Hematopoietic multipotent progenitor cell treated with erythropoietin and hydrocortisone succinate and interleukin-3 and kit ligand, for 6 days (in vitro differentiated cells): Measurements from ENCODE around the gene MAGI1.

Source experiments
- DNase-seq: peaks from one replicate; pipeline ENCODE4 v3.0.0-alpha.2; 2015

Gene MAGI1

GRCh38 chr3:65322910-65323309 is 715.8 kb downstream of the MAGI1 start:
- DNase-seq, result no peak

- no peak for DNase-seq
Measured at GRCh38 chr3:65318231-65318630, 720.5 kb downstream of the MAGI1 start.

DNA sequence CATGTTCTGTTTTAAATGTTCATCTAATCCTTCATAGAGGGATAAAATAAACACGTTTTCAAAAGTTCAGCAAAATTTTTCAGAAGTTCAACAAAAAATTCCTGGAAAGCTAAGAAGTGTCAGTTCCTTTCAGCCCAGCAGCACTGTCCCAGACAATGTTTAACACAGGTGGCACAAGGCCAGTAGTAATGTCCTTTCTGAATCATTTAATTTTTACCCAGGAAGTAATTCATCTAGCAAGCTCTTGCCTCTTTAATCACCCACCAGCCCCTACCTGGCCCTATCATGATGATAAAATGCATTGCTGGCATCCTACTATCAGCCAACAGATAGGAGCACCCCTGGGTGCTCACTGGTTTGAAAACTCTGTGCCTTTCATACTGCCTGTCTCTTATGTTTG is 723.8 kb downstream of the MAGI1 start:
- no peak for DNase-seq

GRCh38 chr3:65314269-65314668 is 724.4 kb downstream of the MAGI1 start:
- no peak for DNase-seq

DNA sequence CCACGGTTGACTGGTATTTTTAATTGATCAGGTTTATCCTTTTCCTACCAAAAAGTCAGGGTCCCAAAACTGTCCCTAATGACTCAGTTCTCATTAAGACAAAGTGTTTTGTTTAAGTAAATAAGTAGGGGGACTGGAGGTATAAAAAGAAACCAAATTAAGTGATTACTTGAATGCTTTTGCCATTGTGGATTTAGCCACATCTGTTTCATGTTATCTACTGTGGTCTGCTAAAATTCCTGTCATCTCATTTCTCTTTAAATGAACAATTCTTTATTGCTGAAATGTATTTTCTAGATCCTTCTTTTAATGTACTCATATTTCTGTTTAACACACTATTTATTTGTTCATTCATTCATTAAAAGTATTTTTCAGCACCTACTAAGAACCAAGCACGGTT is 725.1 kb downstream of the MAGI1 start:
- DNase-seq, result no peak

- DNase-seq, result no peak
Measured at GRCh38 chr3:65305836-65306235, 732.9 kb downstream of the MAGI1 start.
